H1 (cell line): ENCODE measurements around the gene TGFB2. TPM values are rescaled to one million over a fixed set of nuclear protein-coding genes. Genes with fewer than 3 reads are reported as not detected.

ENCODE experiments used
- CTCF ChIA-PET: fragments of 300-600 bp; sonication (Branson Sonifier 250); formaldehyde crosslinking; loops from one replicate; lab custom pipeline; 2021; ENCODE audit not compliant: partially characterized antibody; lab: Charles Lee
- POLR2A ChIA-PET: fragments of 300-600 bp; sonication (Branson Sonifier 250); formaldehyde crosslinking; loops from one replicate; lab custom pipeline; 2021; ENCODE audit warnings: inconsistent platforms; ENCODE audit not compliant: partially characterized antibody; lab: Charles Lee
- DNase-seq, 2 experiments: peaks; one replicate each; pipeline versions ENCODE4 v3.0.0 to v3.0.0-alpha.2; 2010 to 2022; ENCODE audit warnings: low spot score in 2 of 2, low read depth in 1 of 2, mixed read lengths in 1 of 2
- FAIRE-seq: peaks from 2 replicates; lab custom pipeline; 2011; peaks lifted over from hg19 to GRCh38; lab: Jason Lieb, UNC
- H2AFZ ChIP-seq: 2 replicates; pipeline ENCODE4 v1.8.1; 2012; ENCODE audit warnings: low read length, inconsistent platforms
- H2AK5ac ChIP-seq: 2 replicates; pipeline ENCODE4 v1.6.1; 2013; ENCODE audit warnings: low read depth, low read length
- H2BK120ac ChIP-seq: replicated peaks from 2 replicates; pipeline ENCODE3; 2013; ENCODE audit warnings: low read depth, low read length, inconsistent platforms
- H2BK12ac ChIP-seq: 2 replicates; pipeline ENCODE4 v1.6.1; 2013; ENCODE audit warnings: low read depth, low read length
- H2BK15ac ChIP-seq: 2 replicates; pipeline ENCODE4 v1.6.1; 2013; ENCODE audit warnings: low read length
- H2BK20ac ChIP-seq: 2 replicates; pipeline ENCODE4 v1.6.1; 2013; ENCODE audit warnings: low read length
- H2BK5ac ChIP-seq: 2 replicates; pipeline ENCODE4 v1.6.1; 2013; ENCODE audit warnings: low read depth, low read length
- H3K14ac ChIP-seq: 2 replicates; pipeline ENCODE4 v1.6.1; 2013; ENCODE audit warnings: inconsistent platforms; ENCODE audit not compliant: insufficient read length
- H3K18ac ChIP-seq: 2 replicates; pipeline ENCODE4 v1.6.1; 2013; ENCODE audit warnings: low read length; ENCODE audit errors: extremely low read depth
- H3K23ac ChIP-seq: 2 replicates; pipeline ENCODE4 v1.6.1; 2013; ENCODE audit warnings: inconsistent platforms; ENCODE audit not compliant: insufficient read length
- H3K23me2 ChIP-seq: 2 replicates; pipeline ENCODE4 v1.6.1; 2013; ENCODE audit warnings: low read depth, low read length
- H3K27ac ChIP-seq: 2 replicates; pipeline ENCODE4 v1.6.1; 2011; ENCODE audit warnings: low read depth, low read length, inconsistent platforms
- H3K27me3 ChIP-seq, 4 experiments: replicated peaks in 1 of 4; 1 replicate in 1 of 4; 2 replicates in 3 of 4; pipeline versions ENCODE4 v1.6.1 to v1.8.1; 2011 to 2013; ENCODE audit warnings: low read length in 3 of 4, mild to moderate bottlenecking in 3 of 4, inconsistent platforms in 2 of 4, mixed read lengths in 2 of 4, moderate library complexity in 1 of 4; ENCODE audit not compliant: control insufficient read depth in 3 of 4, insufficient read depth in 3 of 4; ENCODE audit errors: extremely low read depth in 1 of 4
- H3K36me3 ChIP-seq, 4 experiments: 2 replicates each; pipeline versions ENCODE4 v1.6.1 to v1.8.1; 2011 to 2013; ENCODE audit warnings: mild to moderate bottlenecking in 4 of 4, low read length in 3 of 4, moderate library complexity in 2 of 4, control low read depth in 1 of 4, inconsistent platforms in 1 of 4; ENCODE audit not compliant: insufficient read depth in 4 of 4, control insufficient read depth in 2 of 4
- H3K4ac ChIP-seq: replicated peaks from 2 replicates; pipeline ENCODE3; 2013; ENCODE audit warnings: low read length, low read depth, mixed read lengths, inconsistent platforms; ENCODE audit not compliant: insufficient read length
- H3K4me1 ChIP-seq, 4 experiments: replicated peaks in 1 of 4; 1 replicate in 1 of 4; 2 replicates in 3 of 4; pipeline versions ENCODE4 v1.6.1 to v1.8.1; 2011 to 2013; ENCODE audit warnings: low read length in 3 of 4, inconsistent platforms in 2 of 4, mixed read lengths in 1 of 4; ENCODE audit not compliant: insufficient read depth in 4 of 4, control insufficient read depth in 3 of 4
- H3K4me2 ChIP-seq, 2 experiments: 2 replicates each; pipeline versions ENCODE4 v1.6.1 to v1.8.1; 2011 to 2013; ENCODE audit warnings: low read depth in 2 of 2, low read length in 2 of 2, control low read depth in 1 of 2, inconsistent platforms in 1 of 2, mild to moderate bottlenecking in 1 of 2; ENCODE audit not compliant: insufficient read depth in 1 of 2
- H3K4me3 ChIP-seq, 4 experiments: fragments of 200-600, 300-600 bp in 1 of 4; sonication (generic), shearing (Covaris generic), sonication (Bioruptor Twin) in 1 of 4; 2 replicates each; pipeline versions ENCODE4 v1.5.1 to v1.8.1; 2011 to 2016; ENCODE audit warnings: low read length in 4 of 4, low read depth in 3 of 4, control low read depth in 2 of 4, inconsistent platforms in 2 of 4, mild to moderate bottlenecking in 2 of 4, mixed read lengths in 1 of 4, moderate library complexity in 1 of 4; ENCODE audit not compliant: insufficient read depth in 2 of 4; ENCODE audit errors: extremely low read depth in 1 of 4
- H3K56ac ChIP-seq: replicated peaks from 2 replicates; pipeline ENCODE3; 2013; ENCODE audit warnings: low read depth, mild to moderate bottlenecking, mixed read lengths, low read length, inconsistent platforms; ENCODE audit not compliant: insufficient read length
- H3K79me1 ChIP-seq: 2 replicates; pipeline ENCODE4 v1.6.1; 2013; ENCODE audit warnings: low read depth, low read length, control low read depth
- H3K79me2 ChIP-seq, 2 experiments: 2 replicates each; pipeline versions ENCODE4 v1.6.1 to v1.8.1; 2012 to 2013; ENCODE audit warnings: low read length in 2 of 2, mild to moderate bottlenecking in 2 of 2, inconsistent platforms in 1 of 2; ENCODE audit not compliant: insufficient read depth in 2 of 2, control insufficient read depth in 1 of 2
- H3K9ac ChIP-seq, 4 experiments: replicated peaks in 1 of 4; 1 replicate in 1 of 4; 2 replicates in 3 of 4; pipeline versions ENCODE4 v1.6.1 to v1.8.1; 2011 to 2013; ENCODE audit warnings: low read depth in 3 of 4, low read length in 3 of 4, control low read depth in 2 of 4, mild to moderate bottlenecking in 2 of 4, moderate library complexity in 2 of 4, inconsistent platforms in 1 of 4; ENCODE audit errors: extremely low read depth in 1 of 4
- H3K9me3 ChIP-seq, 2 experiments: 2 replicates each; pipeline versions ENCODE4 v1.6.1 to v1.8.1; 2012 to 2013; ENCODE audit warnings: mild to moderate bottlenecking in 2 of 2, moderate library complexity in 2 of 2, control low read depth in 1 of 2, inconsistent platforms in 1 of 2, low read depth in 1 of 2, low read length in 1 of 2, mixed read lengths in 1 of 2; ENCODE audit not compliant: insufficient read depth in 2 of 2
- H4K20me1 ChIP-seq, 2 experiments: replicated peaks in 1 of 2; 2 replicates each; pipeline versions ENCODE3 to v1.8.1; 2011 to 2013; ENCODE audit warnings: inconsistent platforms in 2 of 2, low read length in 2 of 2, mild to moderate bottlenecking in 1 of 2; ENCODE audit not compliant: insufficient read depth in 2 of 2, control insufficient read depth in 1 of 2
- H4K5ac ChIP-seq: 2 replicates; pipeline ENCODE4 v1.6.1; 2013; ENCODE audit warnings: low read length, low read depth, mixed read lengths, inconsistent platforms; ENCODE audit not compliant: insufficient read length
- H4K8ac ChIP-seq: 2 replicates; pipeline ENCODE4 v1.8.0; 2013; ENCODE audit warnings: mild to moderate bottlenecking, moderate library complexity, low read length, inconsistent platforms; ENCODE audit not compliant: insufficient read depth; ENCODE audit errors: extremely low read depth
- H4K91ac ChIP-seq: replicated peaks from 2 replicates; pipeline ENCODE3; 2013; ENCODE audit warnings: low read length, mixed read lengths, inconsistent platforms; ENCODE audit not compliant: insufficient read length
- CEBPB ChIP-seq: IDR thresholded peaks from 2 replicates; pipeline ENCODE4 v1.6.1; 2012; ENCODE audit warnings: low read depth, low read length
- EP300 ChIP-seq, 2 experiments: IDR thresholded peaks; 1 replicate in 1 of 2; 2 replicates in 1 of 2; pipeline ENCODE4 v1.6.1; 2011 to 2012; ENCODE audit warnings: low read depth in 2 of 2, low read length in 2 of 2, mild to moderate bottlenecking in 2 of 2, borderline replicate concordance in 1 of 2, inconsistent platforms in 1 of 2, moderate library complexity in 1 of 2
- JUND ChIP-seq: IDR thresholded peaks from 2 replicates; pipeline ENCODE4 v1.6.1; 2011; ENCODE audit warnings: mild to moderate bottlenecking, improper control_type of control experiment, low read length
- MAX ChIP-seq: IDR thresholded peaks from 2 replicates; pipeline ENCODE4 v1.6.1; 2012; ENCODE audit warnings: inconsistent platforms
- WGBS, 2 experiments: shearing (Covaris generic) in 1 of 2; methylation state at CpG; one replicate each; pipeline versions ENCODE4 v1.1.6 to v1.1.7; 2013 to 2015; ENCODE audit warnings: low lambda C conversion rate in 2 of 2, mixed read lengths in 2 of 2, inconsistent platforms in 1 of 2, low coverage in 1 of 2, missing lambda C conversion rate in 1 of 2; ENCODE audit not compliant: insufficient replicate concordance in 2 of 2, insufficient coverage in 1 of 2, insufficient read length in 1 of 2; ENCODE audit errors: extremely low coverage in 1 of 2, missing lambda C conversion rate in 1 of 2; 5-methylcytosine and 5-hydroxymethylcytosine counted together
- polyA plus RNA-seq, 7 experiments: library from polyadenylated mRNA; depleted of rRNA in 3 of 7; stranded (reverse) in 5 of 7; unstranded in 2 of 7; fragments of >200 nt in 5 of 7; fragments of 200-250 nt in 2 of 7; gene quantifications; 1 replicate in 5 of 7; 2 replicates in 1 of 7; 4 replicates in 1 of 7; pipeline versions ENCODE4 v1.2.1 to v1.2.3, GENCODE V29; 2011 to 2013; ENCODE audit warnings: missing spikeins in 2 of 7, mixed read lengths in 2 of 7
- total RNA-seq: library from RNA; stranded (reverse); fragmentation: NEBNext Ultra II Directional; extraction: Animal tissue kit (Norgen Biotek cat#: 25700); gene quantifications from 2 replicates; pipeline ENCODE4 v1.2.1, GENCODE V29; 2021

Gene TGFB2
- total and polyA plus RNA-seq, 2 of the 8 experiments (the other 6 are each of a cell fraction or from before 2014, with no cell fraction given) = 0.26 to 0.84 TPM

DNA sequence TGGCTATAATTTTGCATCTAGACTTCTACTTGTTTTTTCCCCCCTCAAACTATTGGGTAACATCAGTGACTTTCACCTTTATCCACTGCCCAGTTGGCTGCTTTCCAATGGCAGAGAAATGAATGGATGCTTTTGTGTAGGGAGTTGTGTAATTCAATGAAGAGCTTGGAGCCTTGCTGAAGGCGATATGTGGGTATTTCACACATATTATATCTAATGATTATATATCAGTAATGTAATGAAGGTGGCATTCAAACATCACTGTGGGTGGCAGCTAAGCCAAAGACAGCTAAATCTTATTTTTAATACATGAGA lies 81.2 kb downstream of the TGFB2 start:
- FAIRE-seq (no peak), DNase-seq (no peak)
- no peak overlapping the region for H3K18ac ChIP-seq
- no peak overlapping the region for H2BK20ac ChIP-seq
- no peaks in the 10 kb centered on the region for H4K20me1 ChIP-seq
- ChIA-PET CTCF (no interaction called here), POLR2A (no interaction called here)
- H3K4ac ChIP-seq = no peak overlapping the region
- WGBS, 2 experiments = 95% methylated on average over 1 of the region's 1 CpG; no CpG with 5 or more reads in 1 of the 2 experiments
- H3K27me3 ChIP-seq = no peaks in the 10 kb centered on the region
- H4K5ac ChIP-seq = no peak overlapping the region
- H3K14ac ChIP-seq = no peak overlapping the region
- TF ChIP-seq JUND = no peak
- no peak for TF ChIP-seq CEBPB
- TF ChIP-seq EP300 (IDR thresholded peaks at IDR 0.05; ENCODE audit: borderline replicate concordance in 1 of 2, low read depth in 2 of 2, low read length in 2 of 2) = no peak
- no peak for TF ChIP-seq MAX
- no peak overlapping the region for H3K4me2 ChIP-seq
- H2BK15ac ChIP-seq = no peak overlapping the region
- no peak overlapping the region for H2BK12ac ChIP-seq
- no peak overlapping the region for H3K23ac ChIP-seq
- no peak overlapping the region for H4K91ac ChIP-seq
- H3K23me2 ChIP-seq = no peaks in the 10 kb centered on the region
- H3K79me2 ChIP-seq = no peaks in the 10 kb centered on the region
- no peak overlapping the region for H2BK120ac ChIP-seq
- H2AK5ac ChIP-seq = no peak overlapping the region
- H3K36me3 ChIP-seq = no peaks in the 10 kb centered on the region
- H4K8ac ChIP-seq = no peak overlapping the region
- H3K4me3 ChIP-seq = no peak overlapping the region
- H3K9me3 ChIP-seq = no peaks in the 10 kb centered on the region
- no peak overlapping the region for H3K27ac ChIP-seq
- H2AFZ ChIP-seq = no peak overlapping the region
- H3K4me1 ChIP-seq = no peaks in the 10 kb centered on the region
- no peak overlapping the region for H3K9ac ChIP-seq
- no peak overlapping the region for H3K56ac ChIP-seq
- no peak overlapping the region for H2BK5ac ChIP-seq
- H3K79me1 ChIP-seq = no peaks in the 10 kb centered on the region
